Activated CD4-positive, alpha-beta T cell treated with anti-CD3 and anti-CD28 coated beads for 36 hours (primary cell): ENCODE results near the gene LIMA1. TPM values are rescaled to one million over a fixed set of nuclear protein-coding genes. Genes with fewer than 3 reads are reported as not detected.
A peak's percentile ranks its signal among the peaks of the same experiment; 100 is the strongest.

ENCODE experiments used
- ATAC-seq: fragments of 200-7000 bp; cut with Tn5 transposase; one replicate; pipeline ENCODE4 v1.10.0; 2021; ENCODE audit warnings: mild to moderate bottlenecking, moderate library complexity
- CTCF ChIA-PET: fragments of 350-600 bp; sonication (Branson Sonifier 250); formaldehyde crosslinking; loops from one replicate; lab custom pipeline; 2021; ENCODE audit warnings: antibody characterized with exemption; lab: Charles Lee
- POLR2A ChIA-PET: fragments of 350-600 bp; sonication (Branson Sonifier 250); formaldehyde crosslinking; loops from one replicate; lab custom pipeline; 2021; ENCODE audit warnings: antibody characterized with exemption, inconsistent platforms; lab: Charles Lee
- DNase-seq: peaks from one replicate; pipeline ENCODE4 v3.0.0-alpha.2; 2020
- H3K27ac Mint-ChIP-seq: one replicate; pipeline ENCODE4 v1.8.0; 2021; ENCODE audit warnings: mixed read lengths
- H3K27me3 Mint-ChIP-seq: one replicate; pipeline ENCODE4 v1.8.0; 2021; ENCODE audit warnings: mixed read lengths
- H3K36me3 Mint-ChIP-seq: one replicate; pipeline ENCODE4 v1.8.0; 2021; ENCODE audit warnings: low read depth, mixed read lengths
- H3K4me1 Mint-ChIP-seq: one replicate; pipeline ENCODE4 v1.8.0; 2021; ENCODE audit warnings: mixed read lengths
- H3K4me3 Mint-ChIP-seq: one replicate; pipeline ENCODE4 v1.8.0; 2021; ENCODE audit warnings: mild to moderate bottlenecking, moderate library complexity, mixed read lengths
- H3K9me3 Mint-ChIP-seq: one replicate; pipeline ENCODE4 v1.8.0; 2021; ENCODE audit warnings: low read depth, mixed read lengths
- intact Hi-C, 2 experiments: fragments of 100-400 bp; cut with DNase I in 1 of 2; cut with micrococcal nuclease in 1 of 2; formaldehyde crosslinking; loops; one replicate each; pipeline versions ENCODE4 v1.14.2 to v1.15.1; 2022 to 2024; cut with DNase I, micrococcal nuclease
- microRNA-seq: library from miRNA; unstranded; fragments of <30 nt; microRNA quantifications from one replicate; pipeline ENCODE4 v1.2.0, GENCODE V29; 2021; ENCODE audit warnings: borderline replicate concordance
- total RNA-seq, 2 experiments: library from RNA; stranded (reverse); gene quantifications; one replicate each; pipeline ENCODE4 v1.2.3, GENCODE V29; 2021

Gene LIMA1
- total RNA-seq, 2 experiments from 2014 or later, result 69.7 to 90.4 TPM

DNA sequence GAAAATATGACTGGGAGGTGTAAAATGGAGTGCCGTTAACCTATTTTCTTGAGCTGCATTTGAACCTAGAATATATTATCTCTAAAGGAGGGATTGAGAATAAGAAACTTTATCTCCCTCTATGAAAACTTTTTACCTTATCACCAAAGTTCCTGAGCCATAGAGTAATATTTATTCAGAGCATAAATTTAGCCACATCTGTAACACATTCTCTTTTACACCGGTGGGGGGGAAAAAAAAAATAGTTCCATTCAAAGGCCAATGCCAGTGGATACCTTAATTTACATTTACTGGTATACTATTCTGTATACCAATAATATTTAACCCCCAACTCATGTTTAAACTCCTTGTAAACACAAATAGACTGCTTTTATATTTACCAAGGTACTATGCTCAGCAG lies 137.9 kb downstream of the LIMA1 start:
- ATAC-seq, result no peak
- intact Hi-C loops, result no loop called here
- H3K9me3 Mint-ChIP-seq, result no peaks in the 10 kb centered on the region

DNA sequence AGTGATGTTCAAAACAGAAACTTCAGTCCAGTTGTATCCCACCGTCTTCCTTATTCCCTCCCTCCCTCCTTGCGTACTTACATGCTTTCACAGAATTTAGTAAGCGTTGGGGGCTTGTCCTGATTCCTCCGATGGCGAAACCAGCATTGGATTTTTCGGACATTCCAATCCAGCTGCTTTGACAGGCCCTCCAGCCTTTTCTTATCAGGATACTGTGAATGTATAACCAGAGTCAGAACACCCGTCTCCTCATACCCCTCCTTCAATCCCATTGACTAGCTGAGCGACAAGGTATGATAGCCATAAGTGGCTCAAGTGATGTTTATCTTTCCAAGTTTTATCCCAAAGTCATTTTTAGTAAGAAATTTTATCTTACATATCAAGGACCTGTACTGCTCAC lies 140.3 kb downstream of the LIMA1 start:
- Mint-ChIP-seq H3K36me3 (peaks cover 24% of the 10 kb centered on the region), H3K27ac (no peak overlapping the region), H3K27me3 (no peaks in the 10 kb centered on the region), H3K4me3 (no peak overlapping the region), H3K9me3 (no peaks in the 10 kb centered on the region), H3K4me1 (no peaks in the 10 kb centered on the region)
- CTCF ChIA-PET, result interaction anchor here (0.8 to 1.3 kb wide), 4 partner anchors 10 to 114 kb away, joined by 3 to 5 read pairs (median 4); no protein-coding TSS in a partner anchor
- intact Hi-C loops, result no loop called here
- ATAC-seq, result no peak
- DNase-seq, result no peak
- POLR2A ChIA-PET, result no interaction called here

More for the DNA sequence above, 137.9 kb downstream of the LIMA1 start:
- no peaks in the 10 kb centered on the region for H3K27me3 Mint-ChIP-seq
- peaks cover 15% of the 10 kb centered on the region for H3K4me1 Mint-ChIP-seq
- ChIA-PET CTCF (interaction anchor here (0.8 to 2.5 kb wide), 5 partner anchors 9 to 34 kb away, joined by 3 to 10 read pairs (median 8); partner anchors contain the start of gene COX14), POLR2A (interaction anchor here (0.9 kb wide), 1 partner anchor 8 kb away, joined by 3 read pairs; no protein-coding TSS in a partner anchor)
- H3K4me3 Mint-ChIP-seq, result no peak overlapping the region
- no peak for DNase-seq
- peaks cover 16% of the 10 kb centered on the region for H3K36me3 Mint-ChIP-seq
- H3K27ac Mint-ChIP-seq, result no peak overlapping the region

DNA sequence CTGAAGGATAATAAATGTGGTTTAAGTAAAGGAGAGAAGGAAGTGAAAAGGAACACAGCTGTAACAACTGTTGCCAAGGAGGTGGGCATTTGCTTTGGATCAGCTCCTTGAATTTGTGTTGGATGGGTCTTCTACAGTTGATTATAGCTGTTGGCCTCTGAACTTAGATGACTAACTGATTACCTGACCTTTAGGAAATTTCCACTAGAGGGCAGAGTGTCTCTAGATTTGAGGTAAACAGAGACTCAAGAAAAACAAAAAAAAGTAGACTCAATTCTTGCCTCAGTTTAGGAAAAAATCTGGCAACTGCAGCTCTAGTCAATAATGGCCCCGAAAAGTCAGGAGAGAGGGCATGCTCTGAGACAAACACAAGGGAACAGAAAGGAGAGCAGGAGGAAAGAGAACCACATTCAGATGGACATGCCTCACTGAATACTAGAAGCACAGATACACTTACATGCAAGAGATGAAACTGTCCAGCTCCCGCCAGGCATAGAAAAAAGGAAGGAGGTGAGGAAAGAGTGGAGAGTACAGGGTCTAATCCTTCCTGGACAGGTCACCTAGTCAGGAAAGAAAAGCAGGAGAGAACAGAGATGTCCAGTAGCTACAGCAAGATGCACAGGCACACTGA lies 150.7 kb downstream of the LIMA1 start:
- DNase-seq, result no peak
- no peak overlapping the region for H3K4me3 Mint-ChIP-seq
- H3K4me1 Mint-ChIP-seq, result peaks cover 6% of the 10 kb centered on the region
- intact Hi-C loops, result loop anchor here (1.0 to 2.0 kb wide), 3 partner anchors 43 to 182 kb away; no protein-coding TSS in a partner anchor
- ChIA-PET CTCF (interaction anchor here (0.5 to 3.0 kb wide), 50 partner anchors 8 to 1147 kb away, joined by 3 to 43 read pairs (median 4); partner anchors contain the start of genes CERS5, COX14, LIMA1 and SMARCD1), POLR2A (interaction anchor here (0.6 to 1.5 kb wide), 5 partner anchors 9 to 510 kb away, joined by 3 to 10 read pairs (median 3); partner anchors contain the start of gene CERS5)
- ATAC-seq, result peak; percentile 71
- peaks cover 44% of the 10 kb centered on the region for H3K36me3 Mint-ChIP-seq
- H3K9me3 Mint-ChIP-seq, result no peaks in the 10 kb centered on the region
- peak overlapping the region; percentile 74 for H3K27ac Mint-ChIP-seq
- no peaks in the 10 kb centered on the region for H3K27me3 Mint-ChIP-seq

DNA sequence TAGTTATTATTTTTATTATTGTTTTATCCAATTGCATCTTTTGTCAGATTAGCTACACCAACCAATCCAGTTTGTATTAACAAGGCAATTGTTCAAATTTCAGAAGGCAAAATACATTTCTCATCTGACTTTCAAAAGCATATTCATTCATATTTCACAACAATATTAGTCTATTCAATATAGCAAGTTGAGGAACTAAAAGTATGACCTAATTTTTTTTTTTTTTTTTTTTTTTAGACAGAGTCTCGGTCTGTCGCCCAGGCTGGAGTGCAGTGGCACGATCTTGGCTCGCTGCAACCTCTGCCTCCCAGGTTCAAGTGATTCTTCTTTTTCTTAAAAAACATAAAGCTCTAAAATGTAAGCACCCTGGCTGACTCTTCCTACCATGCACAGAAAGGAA lies 154.0 kb downstream of the LIMA1 start:
- Mint-ChIP-seq H3K27me3 (no peaks in the 10 kb centered on the region), H3K36me3 (peaks cover 49% of the 10 kb centered on the region), H3K9me3 (no peaks in the 10 kb centered on the region), H3K4me3 (no peak overlapping the region), H3K27ac (no peak overlapping the region), H3K4me1 (peaks cover 16% of the 10 kb centered on the region)
- ChIA-PET POLR2A (interaction anchor here (0.6 kb wide), 1 partner anchor 134 kb away, joined by 4 read pairs; no protein-coding TSS in a partner anchor), CTCF (interaction anchor here (0.6 to 3.0 kb wide), 11 partner anchors 8 to 634 kb away, joined by 3 to 15 read pairs (median 3); partner anchors contain the start of genes ATF1 and GPD1)
- intact Hi-C loops, result no loop called here
- no peak for DNase-seq
- no peak for ATAC-seq

DNA sequence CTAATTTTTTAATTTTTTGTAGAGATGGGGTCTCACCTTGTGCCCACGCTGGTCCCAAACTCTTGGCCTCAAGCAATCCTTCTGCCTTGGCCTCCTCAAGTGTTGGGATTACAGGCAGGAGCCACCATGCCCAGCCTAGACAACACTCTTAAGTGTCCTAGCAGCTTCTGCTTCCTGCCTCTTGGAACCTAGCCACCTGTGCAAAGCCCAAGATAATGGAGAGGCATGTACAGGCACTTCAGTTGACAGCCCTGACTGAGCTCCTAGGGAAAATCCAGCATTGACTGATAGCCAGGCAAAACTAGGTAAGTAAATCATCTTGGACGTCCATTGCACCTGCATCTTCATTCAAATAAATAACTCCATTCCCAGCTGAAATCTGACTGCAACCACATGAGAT lies 155.8 kb downstream of the LIMA1 start:
- ChIA-PET CTCF (interaction anchor here (0.7 to 3.0 kb wide), 2 partner anchors 17 to 48 kb away, joined by 3 to 15 read pairs; no protein-coding TSS in a partner anchor), POLR2A (interaction anchor here (0.6 to 0.7 kb wide), 2 partner anchors 36 to 663 kb away, joined by 4 to 5 read pairs; no protein-coding TSS in a partner anchor)
- H3K36me3 Mint-ChIP-seq, result peaks cover 43% of the 10 kb centered on the region
- H3K4me1 Mint-ChIP-seq, result peaks cover 12% of the 10 kb centered on the region
- H3K27ac Mint-ChIP-seq, result peak overlapping the region; percentile 29
- ATAC-seq (no peak), DNase-seq (no peak)
- no peak overlapping the region for H3K4me3 Mint-ChIP-seq
- no peaks in the 10 kb centered on the region for H3K27me3 Mint-ChIP-seq
- intact Hi-C loops, result no loop called here
- no peaks in the 10 kb centered on the region for H3K9me3 Mint-ChIP-seq

Small RNA genes lying within 50 kb of the gene (microRNA-seq; reads per million reads assigned to microRNA genes)
- gene MIR1293, result 2.1 reads per million

Other genes starting within 250 kb of the LIMA1 start
- gene ASIC1, start 225.9 kb downstream of the LIMA1 start, total RNA-seq, result 1 to 10 TPM; 7.3 to 8.0 TPM
- 10 to 100 TPM; 51.8 to 76.6 TPM for gene SMARCD1, start 198.2 kb downstream of the LIMA1 start, total RNA-seq
- gene GPD1, start 179.5 kb downstream of the LIMA1 start, total RNA-seq, result under 1 TPM; 0.25 to 0.37 TPM
- gene COX14, start 171.3 kb downstream of the LIMA1 start, total RNA-seq, result 10 to 100 TPM; 26.8 to 44.2 TPM
- 10 to 100 TPM; 49.4 to 64.4 TPM for gene CERS5, start 116.2 kb downstream of the LIMA1 start, total RNA-seq
- gene FAM186A, start 113.1 kb upstream of the LIMA1 start, total RNA-seq, result not detected
- 10 to 100 TPM; 66.3 to 72.4 TPM for gene LARP4, start 117.4 kb upstream of the LIMA1 start, total RNA-seq
- gene DIP2B, start 221.5 kb upstream of the LIMA1 start, total RNA-seq, result 10 to 100 TPM; 29.2 to 29.4 TPM